ENCODE data around the gene FBLN1. TPM values are rescaled to one million over a fixed set of nuclear protein-coding genes. Genes with fewer than 3 reads are reported as not detected.

Gene FBLN1
- total RNA-seq, 1 experiment from 2014 or later: 23.4 TPM

GRCh38 chr22:45578524-45579147 is 76.0 kb downstream of the FBLN1 start:
- no peak overlapping the region for H3K9ac ChIP-seq (ENCODE audit: low read length)
- peak overlapping the region; percentile 66 for H3K4me2 ChIP-seq (ENCODE audit: low read length)
- RAD21 ChIA-PET (ENCODE audit: low non-redundant PET in 1 of 2, low total read pairs in 2 of 2, uncharacterized antibody in 2 of 2, unreplicated experiment in 2 of 2): interaction anchor here in 1 of 2 experiments (0.7 kb wide), 1 partner anchor 285 kb away, joined by 3 read pairs; no protein-coding TSS in a partner anchor
- H3K79me2 ChIP-seq (ENCODE audit: insufficient read depth, low read length): no peaks in the 10 kb centered on the region
- H2AFZ ChIP-seq (ENCODE audit: low read depth, low read length, poor library complexity, severe bottlenecking): peak overlapping the region; percentile 37
- no peaks in the 10 kb centered on the region for H3K9me2 ChIP-seq (ENCODE audit: insufficient read depth)
- H3K9me3 ChIP-seq (ENCODE audit: control insufficient read depth in 1 of 2, insufficient read depth in 1 of 2, low read depth in 1 of 2, low read length in 2 of 2): no peaks in the 10 kb centered on the region
- no peaks in the 10 kb centered on the region for H4K20me1 ChIP-seq (ENCODE audit: insufficient read depth)
- BruUV-seq (replicated peaks): no TSS peak
- no peak for ATAC-seq
- H3K4me1 ChIP-seq (ENCODE audit: control insufficient read depth in 1 of 2, insufficient read depth in 2 of 2, low read length in 2 of 2): peaks cover 0 to 10% of the 10 kb centered on the region in 2 experiments; a peak in 1 of 4 replicates
- POLR2A ChIA-PET: interaction anchor here (0.9 kb wide), 1 partner anchor 398 kb away, joined by 3 read pairs; the partner anchor contains the start of gene WNT7B
- intact Hi-C loops (cut with micrococcal nuclease): loop anchor here (1.0 to 10.0 kb wide), 3 partner anchors 60 to 286 kb away; no protein-coding TSS in a partner anchor
- no peaks in the 10 kb centered on the region for H3K36me3 ChIP-seq (ENCODE audit: control insufficient read depth in 1 of 2, insufficient read depth in 2 of 2, low read length in 2 of 2)
- no peak for TF ChIP-seq RAD21 (IDR thresholded peaks at IDR 0.05; ENCODE audit: low read depth)
- no peak for TF ChIP-seq ZBTB33 (IDR thresholded peaks at IDR 0.05; ENCODE audit: extremely low read depth, insufficient replicate concordance, low read length)
- H3K27ac ChIP-seq (ENCODE audit: low read depth, low read length): no peak overlapping the region
- no peak for DNase-seq (ENCODE audit: low read depth, low spot score)
- CTCF ChIA-PET: interaction anchor here (0.9 to 1.6 kb wide), 7 partner anchors 26 to 538 kb away, joined by 3 to 10 read pairs (median 3); no protein-coding TSS in a partner anchor
- H3K4me3 ChIP-seq (replicated peaks in 1 of 2; ENCODE audit: low read depth in 1 of 2, low read length in 2 of 2): no peak overlapping the region
- H3K27me3 ChIP-seq (ENCODE audit: insufficient read depth, low read length): no peaks in the 10 kb centered on the region

GRCh38 chr22:45579306-45579705 is 76.6 kb downstream of the FBLN1 start:
- H3K9me3 ChIP-seq (ENCODE audit: control insufficient read depth in 1 of 2, insufficient read depth in 1 of 2, low read depth in 1 of 2, low read length in 2 of 2): no peaks in the 10 kb centered on the region
- no peaks in the 10 kb centered on the region for H4K20me1 ChIP-seq (ENCODE audit: insufficient read depth)
- DNase-seq (ENCODE audit: low read depth, low spot score) (no peak), ATAC-seq (no peak)
- no peaks in the 10 kb centered on the region for H3K79me2 ChIP-seq (ENCODE audit: insufficient read depth, low read length)
- no peaks in the 10 kb centered on the region for H3K9me2 ChIP-seq (ENCODE audit: insufficient read depth)
- no peak overlapping the region for H3K27ac ChIP-seq (ENCODE audit: low read depth, low read length)
- intact Hi-C loops (cut with micrococcal nuclease): loop anchor here (2.0 to 10.0 kb wide), 2 partner anchors 59 to 285 kb away; no protein-coding TSS in a partner anchor
- CTCF ChIA-PET: interaction anchor here (1.6 kb wide), 1 partner anchor 64 kb away, joined by 8 read pairs; no protein-coding TSS in a partner anchor
- no TSS peak for BruUV-seq (replicated peaks)
- no peaks in the 10 kb centered on the region for H3K36me3 ChIP-seq (ENCODE audit: control insufficient read depth in 1 of 2, insufficient read depth in 2 of 2, low read length in 2 of 2)
- TF ChIP-seq MAX (IDR thresholded peaks at IDR 0.05) (no peak), EGR1 (IDR thresholded peaks at IDR 0.05; ENCODE audit: low read depth) (no peak), CBX3 (IDR thresholded peaks at IDR 0.05; ENCODE audit: low read depth) (no peak), SP1 (IDR thresholded peaks at IDR 0.05; ENCODE audit: low read depth) (no peak), POLR2AphosphoS5 (IDR thresholded peaks at IDR 0.05; ENCODE audit: low read depth, low read length) (no peak), ZFX (IDR thresholded peaks at IDR 0.05) (no peak), YY1 (IDR thresholded peaks at IDR 0.05; ENCODE audit: extremely low read depth, insufficient replicate concordance, low read depth, low read length) (no peak), TCF7L2 (IDR thresholded peaks at IDR 0.05; ENCODE audit: borderline replicate concordance, extremely low read depth, insufficient read depth, insufficient read length) (no peak), CTCF (IDR thresholded peaks at IDR 0.05 in 2 of 3, conservative IDR thresholded peaks at IDR 0.05 in 1 of 3; ENCODE audit: borderline replicate concordance in 1 of 3, insufficient read depth in 1 of 3, low read depth in 2 of 3, low read length in 2 of 3) (no peak)
- no peak overlapping the region for H2AFZ ChIP-seq (ENCODE audit: low read depth, low read length, poor library complexity, severe bottlenecking)
- peaks cover 0 to 10% of the 10 kb centered on the region in 2 experiments; a peak in 1 of 4 replicates for H3K4me1 ChIP-seq (ENCODE audit: control insufficient read depth in 1 of 2, insufficient read depth in 2 of 2, low read length in 2 of 2)
- H3K9ac ChIP-seq (ENCODE audit: low read length): no peak overlapping the region
- POLR2A ChIA-PET: interaction anchor here (1.2 kb wide), 1 partner anchor 284 kb away, joined by 3 read pairs; no protein-coding TSS in a partner anchor
- RAD21 ChIA-PET (ENCODE audit: low non-redundant PET in 1 of 2, low total read pairs in 2 of 2, uncharacterized antibody in 2 of 2, unreplicated experiment in 2 of 2): no interaction called here
- no peaks in the 10 kb centered on the region for H3K27me3 ChIP-seq (ENCODE audit: insufficient read depth, low read length)
- H3K4me2 ChIP-seq (ENCODE audit: low read length): no peak overlapping the region
- no peak overlapping the region for H3K4me3 ChIP-seq (replicated peaks in 1 of 2; ENCODE audit: low read depth in 1 of 2, low read length in 2 of 2)

Measured in HCT116 (cell line).